ENCODE data around the gene C6orf136.

Gene C6orf136

DNA sequence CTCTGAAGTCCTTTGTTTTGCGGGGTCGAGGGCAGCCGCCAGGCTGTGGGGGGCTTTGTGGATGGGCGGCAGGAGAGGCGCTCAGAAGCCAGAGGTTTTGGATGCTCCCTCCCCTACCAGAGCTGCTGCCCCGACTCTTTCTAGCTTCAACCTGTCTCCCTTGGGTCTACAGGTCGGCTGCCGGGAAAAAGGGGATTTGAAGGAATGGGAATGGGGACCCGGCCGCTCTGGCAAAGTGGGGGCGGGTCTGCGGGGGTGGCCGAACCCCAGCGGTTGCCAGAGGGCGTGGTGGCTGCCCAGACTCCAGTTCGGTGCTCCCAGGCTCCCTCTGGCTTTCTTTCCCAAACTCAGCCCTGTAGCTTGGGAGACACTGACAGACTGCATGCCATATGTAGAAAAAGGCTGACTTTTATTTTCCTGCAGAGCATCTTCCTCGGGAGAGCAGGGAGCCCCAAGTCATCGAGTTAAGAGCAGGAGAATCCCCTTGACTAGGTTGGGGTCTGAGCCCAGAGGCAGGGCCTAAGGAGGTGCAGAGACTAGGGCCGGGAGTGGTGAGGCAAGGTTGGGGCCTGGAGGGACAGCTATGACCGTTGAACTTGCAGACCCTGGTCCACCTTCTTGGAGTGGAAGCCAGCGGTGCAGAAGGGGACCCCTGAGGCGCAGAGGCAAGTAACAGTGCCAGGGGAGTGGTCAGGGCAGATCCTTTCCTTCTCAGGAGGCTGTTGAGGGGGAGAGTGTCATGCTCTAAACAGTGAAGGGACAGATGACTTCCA lies 40.9 kb downstream of the C6orf136 start:
- DNase-seq: no peak

DNA sequence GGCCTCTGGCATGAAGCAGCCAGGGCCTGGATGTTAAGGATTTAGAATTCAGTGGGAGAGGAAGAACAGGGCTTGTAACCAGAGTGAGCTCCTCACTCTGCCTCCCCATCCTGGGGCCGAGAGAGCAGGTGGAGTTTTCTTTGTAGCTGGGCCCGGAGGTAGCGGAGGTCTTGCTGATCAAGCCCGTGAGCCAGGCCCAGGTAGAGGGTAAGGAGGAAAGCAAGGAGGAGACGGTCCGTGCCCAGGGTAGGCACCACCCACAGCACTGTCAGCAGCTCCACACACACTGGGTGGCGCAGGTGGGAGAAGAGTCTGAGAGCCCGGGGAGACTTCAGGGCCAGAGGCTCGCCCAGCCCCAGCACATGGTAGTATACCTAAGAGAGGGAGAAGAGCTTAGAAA lies 41.6 kb downstream of the C6orf136 start:
- DNase-seq: no peak

DNA sequence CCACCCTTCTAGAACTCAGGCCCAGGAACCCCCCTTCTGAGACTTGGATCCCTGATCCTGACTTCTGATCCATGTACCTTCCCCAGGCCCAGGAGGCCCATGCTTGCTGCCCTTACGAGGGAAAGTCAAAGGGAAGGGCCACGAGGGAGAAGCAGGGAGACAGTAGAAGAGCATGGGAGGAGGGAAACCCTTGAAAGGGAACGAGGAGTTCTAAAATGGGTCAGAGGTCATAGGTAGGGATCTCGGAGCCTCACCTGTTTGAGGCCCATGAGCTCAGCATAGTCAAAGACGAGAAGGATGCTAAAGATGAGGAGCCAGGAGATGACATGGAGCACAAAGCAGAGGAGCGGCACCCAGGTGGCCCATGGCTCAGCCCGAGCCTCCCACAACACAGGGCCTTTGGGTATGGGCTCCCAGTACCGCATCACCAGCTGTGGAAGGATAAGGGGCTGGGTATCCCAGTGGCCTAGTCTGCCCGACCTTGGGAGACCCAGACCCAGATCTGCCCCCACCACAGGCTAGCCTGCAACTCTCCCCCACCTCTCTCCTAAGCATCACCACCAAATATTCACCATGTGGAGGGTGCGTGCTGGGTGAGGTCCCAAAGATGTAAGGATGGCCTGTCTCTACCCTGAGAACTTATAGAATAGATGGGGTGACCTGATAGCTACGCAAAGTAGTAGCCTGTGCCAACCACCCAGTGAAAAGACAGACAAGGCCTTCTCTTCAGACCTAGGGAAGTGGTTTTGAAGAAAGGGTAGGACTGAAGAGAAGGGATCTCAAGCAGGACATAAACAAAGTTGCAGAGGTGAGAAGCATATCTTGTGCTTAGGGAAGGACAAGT lies 42.3 kb downstream of the C6orf136 start:
- no peak for DNase-seq

DNA sequence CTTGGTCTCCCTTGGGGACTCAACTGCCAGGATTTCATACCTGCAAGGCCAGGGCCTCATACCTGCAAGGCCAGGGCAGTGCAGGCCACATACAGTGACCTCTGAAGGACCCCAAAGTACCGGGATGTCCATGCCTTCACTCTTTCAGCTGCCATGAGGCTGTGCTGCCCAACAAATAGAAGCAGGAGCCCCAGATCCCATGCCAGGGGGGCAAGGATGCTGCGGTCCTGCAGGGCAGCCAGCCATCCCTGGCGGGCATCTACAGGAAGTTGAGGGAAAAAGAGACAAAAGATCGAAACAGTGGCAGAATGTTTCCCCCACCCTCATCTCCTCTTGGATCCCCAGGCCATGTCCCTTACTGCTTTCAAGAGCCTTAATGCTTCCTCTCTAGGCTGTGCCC lies 43.1 kb downstream of the C6orf136 start:
- no peak for DNase-seq

- peak; percentile 78 for DNase-seq
Measured at GRCh38 chr6:30690403-30691207, 43.7 kb downstream of the C6orf136 start, which contains the start of gene NRM. Gene NRM (minus strand): TSS chr6:30690984. CDS start chr6:30690974, 10 bp downstream.

DNA sequence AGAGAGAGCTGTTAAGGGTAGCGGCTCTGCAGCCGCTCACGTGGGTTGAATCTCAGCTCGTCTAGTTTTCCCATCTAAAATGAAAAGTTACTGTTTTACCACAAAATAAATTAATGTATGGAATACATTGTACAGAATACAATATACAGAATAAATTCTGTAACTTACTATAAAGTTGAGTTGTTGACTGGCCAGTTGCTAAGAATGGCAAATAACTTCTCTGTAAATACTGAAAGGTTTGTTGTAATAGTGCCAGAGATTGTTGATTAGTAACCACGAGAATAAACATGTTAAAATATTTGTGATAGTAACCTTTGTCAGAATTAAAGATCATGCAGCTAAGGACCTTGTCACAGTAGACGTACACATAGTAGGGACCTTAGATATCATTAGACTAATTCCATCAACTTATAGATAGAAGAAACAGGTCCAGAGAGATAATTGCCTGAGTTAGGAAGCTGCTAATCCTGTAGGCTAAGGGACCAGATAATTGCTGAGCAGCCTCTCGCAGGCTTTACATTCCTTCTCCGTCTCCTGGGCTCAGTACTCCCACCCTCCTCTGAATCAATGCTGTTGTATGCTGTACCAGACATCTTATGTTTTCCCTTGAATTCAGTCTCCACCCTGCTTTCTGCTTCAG lies 44.4 kb downstream of the C6orf136 start:
- no peak for DNase-seq

- no peak for DNase-seq
Measured at GRCh38 chr6:30696432-30696831, 49.5 kb downstream of the C6orf136 start.

DNA sequence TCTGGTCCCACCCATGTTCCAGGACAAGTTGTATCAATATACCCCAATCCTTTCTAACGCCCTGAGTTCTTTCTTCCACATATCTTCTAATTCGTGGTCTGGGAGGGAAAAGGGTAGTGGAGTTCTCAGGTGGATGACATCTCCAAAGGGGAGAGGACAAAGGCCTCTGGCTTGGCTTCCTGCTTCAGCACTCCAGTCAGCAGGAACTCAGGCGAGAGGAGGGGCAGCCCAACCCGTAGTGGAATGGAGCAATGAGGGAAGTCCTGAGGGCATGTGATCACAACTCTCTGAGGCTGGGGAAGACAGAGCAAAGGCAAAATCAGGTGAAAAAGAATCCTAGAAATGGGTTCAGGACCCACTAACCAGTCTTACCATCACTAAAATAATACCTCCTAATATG lies 53.4 kb downstream of the C6orf136 start:
- DNase-seq: no peak

All from activated CD4-positive, alpha-beta T cell treated with anti-CD3 and anti-CD28 coated beads for 4 hours (primary cell).